ENCODE measurements around the gene PTPN6. TPM values are rescaled to one million over a fixed set of nuclear protein-coding genes. Genes with fewer than 3 reads are reported as not detected.

The PTPN6 gene
- total RNA-seq, 4 donors from 2014 or later: 18.5 to 59.1 (median 39.4) TPM

DNA sequence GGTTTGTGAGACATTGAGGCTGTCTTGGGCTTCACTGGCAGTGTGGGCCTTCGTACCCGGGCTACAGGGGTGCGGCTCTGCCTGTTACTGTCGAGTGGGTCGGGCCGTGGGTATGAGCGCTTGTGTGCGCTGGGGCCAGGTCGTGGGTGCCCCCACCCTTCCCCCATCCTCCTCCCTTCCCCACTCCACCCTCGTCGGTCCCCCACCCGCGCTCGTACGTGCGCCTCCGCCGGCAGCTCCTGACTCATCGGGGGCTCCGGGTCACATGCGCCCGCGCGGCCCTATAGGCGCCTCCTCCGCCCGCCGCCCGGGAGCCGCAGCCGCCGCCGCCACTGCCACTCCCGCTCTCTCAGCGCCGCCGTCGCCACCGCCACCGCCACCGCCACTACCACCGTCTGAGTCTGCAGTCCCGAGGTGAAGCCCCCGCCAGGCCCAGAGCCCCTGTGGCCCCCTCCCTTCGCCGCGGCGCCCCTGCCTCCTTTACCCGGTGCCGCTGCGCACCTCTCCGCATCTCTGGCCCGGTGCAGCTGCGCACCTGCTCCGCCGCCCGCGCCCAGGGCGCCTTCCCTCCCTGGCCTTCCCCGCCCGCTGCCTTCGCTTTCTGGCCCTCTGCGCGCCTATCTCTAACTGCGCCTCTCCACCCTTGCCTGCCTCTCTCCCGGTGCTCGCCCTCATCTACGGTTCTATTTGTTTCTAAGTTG is 36.8 kb upstream of the PTPN6 start, which contains the start of gene ENO2:
TSS of gene ENO2 (plus strand) at position 335 of the 701 bp plus-strand sequence. CDS start 1,253 bp downstream, outside the sequence.
- Histone ChIP-seq H3K9me3 (no peaks in the 10 kb centered on the region), H3K27ac (peak within 1 kb of the TSS; percentile 77), H3K36me3 (no peaks in the 10 kb centered on the region), H3K27me3 (no peaks in the 10 kb centered on the region), H3K4me3 (peak within 1 kb of the TSS; percentile 76), H3K4me1 (peaks cover 20% of the 10 kb centered on the region)
- WGBS: under 1% methylated on average over 29 of the region's 68 CpGs
- TF ChIP-seq CTCF (IDR thresholded peaks at IDR 0.05) (no peak), POLR2AphosphoS5 (IDR thresholded peaks at IDR 0.05) (no peak), EP300 (IDR thresholded peaks at IDR 0.05) (no peak), POLR2A (IDR thresholded peaks at IDR 0.05) (no peak)
- peak in 1 of 2 donors; percentile 89 for DNase-seq (ENCODE audit: low spot score in 2 of 2)

DNA sequence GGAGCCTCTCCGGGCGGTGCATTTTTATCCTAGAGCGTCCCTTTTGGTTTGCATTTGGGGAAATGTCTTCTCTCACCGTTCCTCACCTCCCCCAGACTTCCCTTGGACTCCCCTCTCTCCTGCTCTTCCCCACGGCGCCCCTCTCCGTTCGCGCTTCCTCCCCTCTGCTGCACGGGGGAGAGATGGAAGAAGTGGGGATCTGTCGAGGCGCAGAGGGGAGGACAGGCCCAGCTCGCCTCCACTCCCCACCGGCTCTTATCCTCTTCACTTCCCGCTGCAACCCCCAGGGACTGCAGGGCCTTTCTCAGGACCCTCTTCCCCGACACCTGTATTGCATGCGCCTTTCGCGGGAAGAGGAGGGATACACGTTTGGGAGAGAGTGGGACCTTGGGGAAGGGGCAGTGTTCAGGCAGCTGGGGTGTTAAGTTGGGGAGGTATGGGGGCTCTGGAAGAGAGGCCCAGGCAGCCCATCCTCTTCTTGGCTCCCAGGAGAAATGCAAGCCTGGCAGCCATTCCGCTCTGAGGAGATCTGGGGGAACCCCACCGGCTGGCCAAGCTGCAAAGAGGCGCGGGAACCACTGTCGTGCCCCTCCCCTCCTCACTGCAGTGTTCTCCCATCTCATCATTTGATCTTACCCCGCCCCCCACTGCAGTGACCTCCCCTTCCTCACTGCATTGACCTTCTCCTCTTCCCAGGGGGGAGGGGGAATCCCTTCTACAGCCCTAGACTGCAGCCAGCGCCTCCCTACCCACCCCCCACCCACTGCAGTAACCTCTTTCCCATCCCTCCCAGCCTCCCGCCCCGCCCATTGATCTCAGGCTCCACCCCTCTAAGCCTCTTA is 36.0 kb upstream of the PTPN6 start:
- Histone ChIP-seq H3K27ac (peak overlapping the region; percentile 77), H3K4me3 (peak overlapping the region; percentile 76), H3K4me1 (peaks cover 20% of the 10 kb centered on the region), H3K36me3 (no peaks in the 10 kb centered on the region), H3K27me3 (no peaks in the 10 kb centered on the region), H3K9me3 (no peaks in the 10 kb centered on the region)
- no peak for DNase-seq (ENCODE audit: low spot score in 2 of 2)
- WGBS: 8% methylated on average over 26 of the region's 29 CpGs
- TF ChIP-seq POLR2A (IDR thresholded peaks at IDR 0.05) (no peak), EP300 (IDR thresholded peaks at IDR 0.05) (no peak), CTCF (IDR thresholded peaks at IDR 0.05) (no peak), POLR2AphosphoS5 (IDR thresholded peaks at IDR 0.05) (no peak)

GRCh38 chr12:6915789-6916285 is 35.3 kb upstream of the PTPN6 start:
- peaks cover 20% of the 10 kb centered on the region for H3K4me1 ChIP-seq
- no peak for TF ChIP-seq CTCF (IDR thresholded peaks at IDR 0.05)
- TF ChIP-seq POLR2A (IDR thresholded peaks at IDR 0.05): no peak
- no peak for TF ChIP-seq POLR2AphosphoS5 (IDR thresholded peaks at IDR 0.05)
- no peak for TF ChIP-seq EP300 (IDR thresholded peaks at IDR 0.05)
- WGBS: 37% methylated on average over 4 of the region's 14 CpGs
- no peak overlapping the region for H3K27ac ChIP-seq
- no peaks in the 10 kb centered on the region for H3K36me3 ChIP-seq
- DNase-seq (ENCODE audit: low spot score in 2 of 2): no peak
- H3K27me3 ChIP-seq: no peaks in the 10 kb centered on the region
- no peak overlapping the region for H3K4me3 ChIP-seq
- H3K9me3 ChIP-seq: no peaks in the 10 kb centered on the region

GRCh38 chr12:6916426-6917200 is 34.5 kb upstream of the PTPN6 start:
- Histone ChIP-seq H3K27ac (no peak overlapping the region), H3K4me1 (peaks cover 20% of the 10 kb centered on the region), H3K27me3 (no peaks in the 10 kb centered on the region), H3K36me3 (no peaks in the 10 kb centered on the region), H3K4me3 (no peak overlapping the region), H3K9me3 (no peaks in the 10 kb centered on the region)
- WGBS: 92% methylated on average over 11 of the region's 11 CpGs
- TF ChIP-seq CTCF (IDR thresholded peaks at IDR 0.05) (no peak), EP300 (IDR thresholded peaks at IDR 0.05) (no peak)
- DNase-seq (ENCODE audit: low spot score in 2 of 2): no peak

All from suprapubic skin (tissue), 4 donors.